ENCODE measurements around the gene ADAT2.

ADAT2 gene

GRCh38 chr6:143376375-143376774 is 74.1 kb downstream of the ADAT2 start:
- no peaks in the 10 kb centered on the region for H3K27me3 ChIP-seq (ENCODE audit: insufficient read depth, insufficient read length)
- no peak overlapping the region for H3K9ac ChIP-seq (ENCODE audit: insufficient read length, low read depth)
- H3K4me1 ChIP-seq (ENCODE audit: insufficient read depth, insufficient read length), result no peaks in the 10 kb centered on the region
- no peaks in the 10 kb centered on the region for H3K9me3 ChIP-seq (ENCODE audit: insufficient read depth, low read length)
- TF ChIP-seq ZNF274 (IDR thresholded peaks at IDR 0.05; ENCODE audit: low read depth, low read length), result no peak
- TF ChIP-seq SUZ12 (IDR thresholded peaks at IDR 0.05; ENCODE audit: extremely low read depth, insufficient read depth, insufficient read length), result no peak
- no peak for TF ChIP-seq YY1 (IDR thresholded peaks at IDR 0.05; ENCODE audit: insufficient read depth, insufficient read length)
- H3K36me3 ChIP-seq (ENCODE audit: insufficient read depth, insufficient read length, low read length), result no peaks in the 10 kb centered on the region
- DNase-seq (ENCODE audit: low read depth, low spot score), result no peak
- no peak overlapping the region for H3K4me3 ChIP-seq (ENCODE audit: insufficient read length, low read depth)

GRCh38 chr6:143375022-143375585 is 75.4 kb downstream of the ADAT2 start:
- TF ChIP-seq YY1 (IDR thresholded peaks at IDR 0.05; ENCODE audit: insufficient read depth, insufficient read length) (no peak), SUZ12 (IDR thresholded peaks at IDR 0.05; ENCODE audit: extremely low read depth, insufficient read depth, insufficient read length) (no peak), ZNF274 (IDR thresholded peaks at IDR 0.05; ENCODE audit: low read depth, low read length) (no peak)
- H3K4me1 ChIP-seq (ENCODE audit: insufficient read depth, insufficient read length), result no peaks in the 10 kb centered on the region

DNA sequence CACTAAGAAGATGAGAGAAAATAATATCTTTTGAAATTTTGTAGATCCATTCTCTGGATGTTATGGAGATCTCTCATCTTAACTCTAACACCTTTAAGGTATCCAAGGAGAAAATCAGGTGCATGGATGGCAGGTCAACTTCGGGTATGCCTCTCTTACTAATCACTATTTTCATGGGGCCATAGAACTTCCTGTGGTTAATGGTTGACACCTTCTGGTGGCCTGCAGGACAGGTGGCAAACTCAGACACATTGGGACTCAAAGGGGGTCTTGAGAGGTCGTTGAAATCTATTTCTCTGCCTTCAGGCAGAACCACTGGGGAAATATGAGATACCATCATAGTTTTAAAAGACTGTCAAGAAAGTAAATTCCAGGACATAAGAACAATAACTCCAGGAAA is 76.5 kb downstream of the ADAT2 start:
- no peak overlapping the region for H3K4me3 ChIP-seq (ENCODE audit: insufficient read length, low read depth)
- no peaks in the 10 kb centered on the region for H3K36me3 ChIP-seq (ENCODE audit: insufficient read depth, insufficient read length, low read length)
- H3K9ac ChIP-seq (ENCODE audit: insufficient read length, low read depth), result no peak overlapping the region
- no peak for DNase-seq (ENCODE audit: low read depth, low spot score)
- H3K27me3 ChIP-seq (ENCODE audit: insufficient read depth, insufficient read length), result no peaks in the 10 kb centered on the region
- TF ChIP-seq ZNF274 (IDR thresholded peaks at IDR 0.05; ENCODE audit: low read depth, low read length), result no peak
- no peak for TF ChIP-seq YY1 (IDR thresholded peaks at IDR 0.05; ENCODE audit: insufficient read depth, insufficient read length)
- no peak for TF ChIP-seq SUZ12 (IDR thresholded peaks at IDR 0.05; ENCODE audit: extremely low read depth, insufficient read depth, insufficient read length)
- H3K9me3 ChIP-seq (ENCODE audit: insufficient read depth, low read length), result no peaks in the 10 kb centered on the region
- no peaks in the 10 kb centered on the region for H3K4me1 ChIP-seq (ENCODE audit: insufficient read depth, insufficient read length)

More at GRCh38 chr6:143375022-143375585, 75.4 kb downstream of the ADAT2 start:
- H3K27me3 ChIP-seq (ENCODE audit: insufficient read depth, insufficient read length), result no peaks in the 10 kb centered on the region
- H3K4me3 ChIP-seq (ENCODE audit: insufficient read length, low read depth), result no peak overlapping the region
- H3K9me3 ChIP-seq (ENCODE audit: insufficient read depth, low read length), result no peaks in the 10 kb centered on the region
- H3K36me3 ChIP-seq (ENCODE audit: insufficient read depth, insufficient read length, low read length), result no peaks in the 10 kb centered on the region
- H3K9ac ChIP-seq (ENCODE audit: insufficient read length, low read depth), result no peak overlapping the region
- DNase-seq (ENCODE audit: low read depth, low spot score), result no peak
